ENCODE results near the gene HDGFL2. TPM values are rescaled to one million over a fixed set of nuclear protein-coding genes. Genes with fewer than 3 reads are reported as not detected.

HDGFL2 gene
- total and polyA plus RNA-seq, 2 of the 8 experiments (the other 6 are each of a cell fraction or from before 2014, with no cell fraction given), result 31.1 to 106 TPM

- Histone ChIP-seq H2BK15ac (ENCODE audit: low read length) (no peak overlapping the region), H4K91ac (replicated peaks; ENCODE audit: insufficient read length, low read length) (no peak overlapping the region), H3K27ac (ENCODE audit: low read depth, low read length) (no peak overlapping the region), H3K79me2 (ENCODE audit: control insufficient read depth in 1 of 2, insufficient read depth in 2 of 2, low read length in 2 of 2) (no peaks in the 10 kb centered on the region), H2BK5ac (ENCODE audit: low read depth, low read length) (no peak overlapping the region), H3K18ac (ENCODE audit: extremely low read depth, low read length) (no peak overlapping the region), H3K9ac (replicated peaks in 1 of 4; ENCODE audit: extremely low read depth in 1 of 4, low read depth in 3 of 4, low read length in 3 of 4) (no peak overlapping the region), H3K4me1 (replicated peaks in 1 of 4; ENCODE audit: control insufficient read depth in 3 of 4, insufficient read depth in 4 of 4, low read length in 3 of 4) (no peaks in the 10 kb centered on the region; a peak in 1 of 7 replicates), H3K56ac (replicated peaks; ENCODE audit: insufficient read length, low read depth, low read length) (no peak overlapping the region), H4K5ac (ENCODE audit: insufficient read length, low read depth, low read length) (no peak overlapping the region), H2AK5ac (ENCODE audit: low read depth, low read length) (no peak overlapping the region), H3K9me3 (ENCODE audit: insufficient read depth in 2 of 2, low read depth in 1 of 2, low read length in 1 of 2) (no peaks in the 10 kb centered on the region), H3K27me3 (replicated peaks in 1 of 4; ENCODE audit: control insufficient read depth in 3 of 4, extremely low read depth in 1 of 4, insufficient read depth in 3 of 4, low read length in 3 of 4) (no peaks in the 10 kb centered on the region), H2AFZ (ENCODE audit: low read length) (no peak overlapping the region), H2BK120ac (replicated peaks; ENCODE audit: low read depth, low read length) (no peak overlapping the region), H3K23me2 (ENCODE audit: low read depth, low read length) (peaks cover 10% of the 10 kb centered on the region; the same call in 1 of the 2 replicates), H3K79me1 (ENCODE audit: low read depth, low read length) (no peaks in the 10 kb centered on the region), H3K4me3 (ENCODE audit: extremely low read depth in 1 of 4, insufficient read depth in 2 of 4, low read depth in 3 of 4, low read length in 4 of 4) (no peak overlapping the region), H3K4ac (replicated peaks; ENCODE audit: insufficient read length, low read depth, low read length) (no peak overlapping the region), H4K20me1 (replicated peaks in 1 of 2; ENCODE audit: control insufficient read depth in 1 of 2, insufficient read depth in 2 of 2, low read length in 2 of 2) (peaks cover 3 to 16% of the 10 kb centered on the region in 2 experiments), H3K36me3 (ENCODE audit: control insufficient read depth in 2 of 4, insufficient read depth in 4 of 4, low read length in 3 of 4) (peaks cover 9 to 40% (median 30%) of the 10 kb centered on the region in 4 experiments; a peak in 7 of 8 replicates), H3K14ac (ENCODE audit: insufficient read length) (no peak overlapping the region), H3K23ac (ENCODE audit: insufficient read length) (no peak overlapping the region), H3K4me2 (ENCODE audit: insufficient read depth in 1 of 2, low read depth in 2 of 2, low read length in 2 of 2) (no peak overlapping the region), H2BK20ac (ENCODE audit: low read length) (no peak overlapping the region), H2BK12ac (ENCODE audit: low read depth, low read length) (no peak overlapping the region), H4K8ac (ENCODE audit: extremely low read depth, insufficient read depth, low read length) (no peak overlapping the region)
- FAIRE-seq (no peak), DNase-seq (ENCODE audit: low read depth in 1 of 2, low spot score in 2 of 2) (no peak)
- ChIA-PET POLR2A (ENCODE audit: partially characterized antibody) (interaction anchor here (0.8 kb wide), 1 partner anchor 160 kb away, joined by 3 read pairs; no protein-coding TSS in a partner anchor), CTCF (ENCODE audit: partially characterized antibody) (interaction anchor here (0.6 to 3.6 kb wide), 2 partner anchors 9 to 25 kb away, joined by 3 to 22 read pairs; no protein-coding TSS in a partner anchor)
- WGBS, 2 experiments (ENCODE audit: extremely low coverage in 1 of 2, insufficient coverage in 1 of 2, insufficient read length in 1 of 2, insufficient replicate concordance in 2 of 2, low coverage in 1 of 2, low lambda C conversion rate in 2 of 2, missing lambda C conversion rate in 1 of 2), result 94% methylated on average over 18 of the region's 18 CpGs; no CpG with 5 or more reads in 1 of the 2 experiments
- TF ChIP-seq CBX8 (IDR thresholded peaks at IDR 0.05; ENCODE audit: borderline replicate concordance, low read depth, low read length), result no peak
- no peak for TF ChIP-seq ASH2L (IDR thresholded peaks at IDR 0.05; ENCODE audit: low read length)
These were observed 77.9 kb downstream of the HDGFL2 start for GRCh38 chr19:4550018-4550417.
